ENCODE results near the gene NCMAP.

DNA sequence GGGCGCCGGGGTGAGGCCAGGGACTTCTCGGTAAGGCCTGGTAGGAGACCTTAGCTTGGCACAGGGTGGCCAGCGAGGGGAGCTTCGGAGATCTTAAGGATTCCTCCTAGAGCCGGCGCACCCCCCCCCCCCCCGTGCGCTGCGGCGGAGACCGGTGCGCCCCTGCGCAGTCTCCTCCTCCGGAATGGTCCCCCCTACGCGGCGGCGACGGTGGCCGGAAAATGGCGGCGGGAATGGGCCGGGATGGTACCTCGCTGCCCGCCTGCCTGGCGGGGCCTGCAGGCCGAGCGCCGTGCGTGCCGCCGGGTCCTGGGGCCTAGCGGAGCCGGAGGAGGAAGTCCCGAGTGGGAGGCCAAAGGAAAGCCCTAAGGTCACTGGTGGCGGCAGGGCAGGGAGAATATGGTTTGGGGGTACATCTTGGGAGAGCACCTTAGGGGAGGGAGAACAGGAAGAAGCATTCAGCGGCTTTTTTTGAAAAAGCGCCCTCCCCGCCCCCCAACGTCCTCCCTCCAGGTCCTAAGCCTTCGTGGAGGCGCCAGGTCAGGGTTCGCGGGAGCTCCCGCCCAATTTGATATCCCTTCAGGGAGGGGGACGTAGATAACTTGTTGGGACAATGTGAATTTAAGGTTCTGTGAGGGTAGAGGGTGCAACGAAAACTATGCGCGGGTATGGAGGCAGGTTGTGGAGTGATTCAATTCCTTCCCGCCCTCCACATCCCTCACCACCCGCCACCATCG, 87.6 kb downstream of the NCMAP start:
- TF ChIP-seq, protein P1, sequence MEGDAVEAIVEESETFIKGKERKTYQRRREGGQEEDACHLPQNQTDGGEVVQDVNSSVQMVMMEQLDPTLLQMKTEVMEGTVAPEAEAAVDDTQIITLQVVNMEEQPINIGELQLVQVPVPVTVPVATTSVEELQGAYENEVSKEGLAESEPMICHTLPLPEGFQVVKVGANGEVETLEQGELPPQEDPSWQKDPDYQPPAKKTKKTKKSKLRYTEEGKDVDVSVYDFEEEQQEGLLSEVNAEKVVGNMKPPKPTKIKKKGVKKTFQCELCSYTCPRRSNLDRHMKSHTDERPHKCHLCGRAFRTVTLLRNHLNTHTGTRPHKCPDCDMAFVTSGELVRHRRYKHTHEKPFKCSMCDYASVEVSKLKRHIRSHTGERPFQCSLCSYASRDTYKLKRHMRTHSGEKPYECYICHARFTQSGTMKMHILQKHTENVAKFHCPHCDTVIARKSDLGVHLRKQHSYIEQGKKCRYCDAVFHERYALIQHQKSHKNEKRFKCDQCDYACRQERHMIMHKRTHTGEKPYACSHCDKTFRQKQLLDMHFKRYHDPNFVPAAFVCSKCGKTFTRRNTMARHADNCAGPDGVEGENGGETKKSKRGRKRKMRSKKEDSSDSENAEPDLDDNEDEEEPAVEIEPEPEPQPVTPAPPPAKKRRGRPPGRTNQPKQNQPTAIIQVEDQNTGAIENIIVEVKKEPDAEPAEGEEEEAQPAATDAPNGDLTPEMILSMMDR (IDR thresholded peaks at IDR 0.05) = no peak
- TF ChIP-seq POLR2A (IDR thresholded peaks at IDR 0.05) = no peak
